H9 (cell line): ENCODE measurements around the gene IGF2BP2. TPM values are rescaled to one million over a fixed set of nuclear protein-coding genes. Genes with fewer than 3 reads are reported as not detected.

Experiments
- DNase-seq: peaks from one replicate; pipeline ENCODE4 v3.0.0-alpha.2; 2017
- H2AFZ ChIP-seq: one replicate; pipeline ENCODE4 v1.6.1; 2013; ENCODE audit warnings: mild to moderate bottlenecking, low read length, control low read depth, moderate library complexity
- H2AK5ac ChIP-seq: 2 replicates; pipeline ENCODE4 v1.6.1; 2013; ENCODE audit warnings: low read length, control low read depth, mixed read lengths; ENCODE audit not compliant: insufficient read length
- H2BK120ac ChIP-seq: one replicate; pipeline ENCODE4 v1.6.1; 2013; ENCODE audit warnings: low read depth, mild to moderate bottlenecking, low read length, control low read depth, inconsistent platforms; ENCODE audit not compliant: poor library complexity, severe bottlenecking
- H2BK12ac ChIP-seq: 2 replicates; pipeline ENCODE4 v1.6.1; 2013; ENCODE audit warnings: low read length, control low read depth, mixed read lengths, low read depth; ENCODE audit not compliant: insufficient read length
- H2BK15ac ChIP-seq: 2 replicates; pipeline ENCODE4 v1.6.1; 2013; ENCODE audit warnings: low read depth, low read length, control low read depth
- H2BK20ac ChIP-seq: one replicate; pipeline ENCODE4 v1.6.1; 2013; ENCODE audit warnings: low read depth, mild to moderate bottlenecking, low read length, control low read depth, inconsistent platforms; ENCODE audit not compliant: poor library complexity, severe bottlenecking
- H2BK5ac ChIP-seq: 2 replicates; pipeline ENCODE4 v1.6.1; 2013; ENCODE audit warnings: low read length, control low read depth, mixed read lengths; ENCODE audit not compliant: insufficient read length
- H3K14ac ChIP-seq: 2 replicates; pipeline ENCODE4 v1.6.1; 2013; ENCODE audit warnings: low read length, control low read depth; ENCODE audit not compliant: insufficient read depth
- H3K18ac ChIP-seq: 2 replicates; pipeline ENCODE4 v1.6.1; 2013; ENCODE audit warnings: low read depth, mild to moderate bottlenecking, mixed read lengths, low read length, control low read depth; ENCODE audit not compliant: insufficient read length
- H3K23ac ChIP-seq: 2 replicates; pipeline ENCODE4 v1.6.1; 2013; ENCODE audit warnings: low read length, control low read depth, mixed read lengths, low read depth; ENCODE audit not compliant: insufficient read length
- H3K23me2 ChIP-seq: 2 replicates; pipeline ENCODE4 v1.6.1; 2013; ENCODE audit warnings: low read depth, mild to moderate bottlenecking, mixed read lengths, low read length, control low read depth; ENCODE audit not compliant: insufficient read length, poor library complexity, severe bottlenecking
- H3K27ac ChIP-seq: 2 replicates; pipeline ENCODE4 v1.5.1; 2013; ENCODE audit warnings: low read length, control low read depth, mixed read lengths, low read depth; ENCODE audit not compliant: insufficient read length
- H3K27me3 ChIP-seq: 2 replicates; pipeline ENCODE4 v1.6.1; 2013; ENCODE audit warnings: low read length, control low read depth, inconsistent platforms; ENCODE audit not compliant: insufficient read depth
- H3K4ac ChIP-seq: 2 replicates; pipeline ENCODE4 v1.6.1; 2013; ENCODE audit warnings: low read depth, mild to moderate bottlenecking, control low read depth, inconsistent platforms, low read length, moderate library complexity
- H3K4me1 ChIP-seq: 2 replicates; pipeline ENCODE4 v1.6.1; 2013; ENCODE audit warnings: low read length, control low read depth, inconsistent platforms; ENCODE audit not compliant: insufficient read depth
- H3K4me2 ChIP-seq: 2 replicates; pipeline ENCODE4 v1.6.1; 2013; ENCODE audit warnings: low read length, control low read depth, mixed read lengths; ENCODE audit not compliant: insufficient read length, insufficient read depth
- H3K56ac ChIP-seq: 2 replicates; pipeline ENCODE4 v1.6.1; 2013; ENCODE audit warnings: low read depth, mild to moderate bottlenecking, mixed read lengths, low read length, control low read depth; ENCODE audit not compliant: insufficient read length
- H3K79me1 ChIP-seq: 2 replicates; pipeline ENCODE4 v1.6.1; 2013; ENCODE audit warnings: low read depth, mild to moderate bottlenecking, moderate library complexity, low read length, control low read depth, inconsistent platforms; ENCODE audit not compliant: insufficient read depth, poor library complexity, severe bottlenecking
- H3K79me2 ChIP-seq: 2 replicates; pipeline ENCODE4 v1.6.1; 2013; ENCODE audit warnings: low read length, control low read depth, inconsistent platforms; ENCODE audit not compliant: insufficient read depth
- H3K9ac ChIP-seq: 2 replicates; pipeline ENCODE4 v1.6.1; 2013; ENCODE audit warnings: low read length, control low read depth, mixed read lengths; ENCODE audit not compliant: insufficient read length; ENCODE audit errors: extremely low read depth
- H3K9me3 ChIP-seq: one replicate; pipeline ENCODE4 v1.6.1; 2013; ENCODE audit warnings: low read depth, low read length, inconsistent platforms; ENCODE audit not compliant: control insufficient read depth
- H3T11ph ChIP-seq: one replicate; pipeline ENCODE4 v1.6.1; 2013; ENCODE audit warnings: mild to moderate bottlenecking, low read length, control low read depth, inconsistent platforms
- H4K20me1 ChIP-seq: one replicate; pipeline ENCODE4 v1.6.1; 2013; ENCODE audit not compliant: control insufficient read depth, insufficient read length, insufficient read depth
- H4K5ac ChIP-seq: 2 replicates; pipeline ENCODE4 v1.6.1; 2013; ENCODE audit warnings: low read depth, mild to moderate bottlenecking, mixed read lengths, low read length, control low read depth; ENCODE audit not compliant: insufficient read length
- H4K8ac ChIP-seq: replicated peaks from 2 replicates; pipeline ENCODE4 v1.6.1; 2013; ENCODE audit warnings: low read length, control low read depth, mixed read lengths, low read depth; ENCODE audit not compliant: insufficient read length
- H4K91ac ChIP-seq: 2 replicates; pipeline ENCODE4 v1.6.1; 2013; ENCODE audit warnings: low read depth, mild to moderate bottlenecking, moderate library complexity, mixed read lengths, low read length, control low read depth; ENCODE audit not compliant: insufficient read length
- H3K27ac Mint-ChIP-seq, 3 experiments: 2 replicates in 2 of 3; 3 replicates in 1 of 3; pipeline ENCODE4 v1.8.0; 2020 to 2021; ENCODE audit warnings: mixed read lengths in 3 of 3, mild to moderate bottlenecking in 1 of 3, moderate library complexity in 1 of 3
- H3K27me3 Mint-ChIP-seq: 2 replicates; pipeline ENCODE4 v1.8.0; 2021; ENCODE audit warnings: low read depth, mild to moderate bottlenecking, moderate library complexity, mixed read lengths
- H3K36me3 Mint-ChIP-seq, 3 experiments: 2 replicates in 2 of 3; 3 replicates in 1 of 3; pipeline ENCODE4 v1.8.0; 2020 to 2021; ENCODE audit warnings: low read depth in 3 of 3, mixed read lengths in 3 of 3; ENCODE audit not compliant: insufficient read depth in 1 of 3
- H3K4me1 Mint-ChIP-seq, 2 experiments: 2 replicates each; pipeline ENCODE4 v1.8.0; 2020; ENCODE audit warnings: mixed read lengths in 2 of 2
- H3K4me3 Mint-ChIP-seq, 2 experiments: 2 replicates in 1 of 2; 3 replicates in 1 of 2; pipeline ENCODE4 v1.8.0; 2020 to 2021; ENCODE audit warnings: mild to moderate bottlenecking in 2 of 2, mixed read lengths in 2 of 2, moderate library complexity in 1 of 2
- H3K9me3 Mint-ChIP-seq, 2 experiments: 2 replicates in 1 of 2; 3 replicates in 1 of 2; pipeline ENCODE4 v1.8.0; 2020; ENCODE audit warnings: mild to moderate bottlenecking in 2 of 2, mixed read lengths in 2 of 2, moderate library complexity in 1 of 2
- WGBS: extraction: QIAGEN DNeasy Blood & Tissue Kit; methylation state at CpG from one replicate; pipeline ENCODE4 v1.1.7; 2013; ENCODE audit warnings: missing lambda C conversion rate, low lambda C conversion rate, mixed read lengths; ENCODE audit not compliant: insufficient read length; ENCODE audit errors: extremely low coverage; 5-methylcytosine and 5-hydroxymethylcytosine counted together
- total RNA-seq: library from RNA; stranded (reverse); gene quantifications from 2 replicates; pipeline ENCODE4 v1.2.1, GENCODE V29; 2021
- TF ChIP-seq, protein P1 (sequence below): fragments of 200-600 bp; sonication (generic); conservative IDR thresholded peaks from 3 replicates; pipeline ENCODE4 v1.8.0; 2021; ENCODE audit warnings: antibody characterized with exemption, mild to moderate bottlenecking

IGF2BP2 gene
- total RNA-seq, 1 experiment from 2014 or later, result 130 TPM

DNA sequence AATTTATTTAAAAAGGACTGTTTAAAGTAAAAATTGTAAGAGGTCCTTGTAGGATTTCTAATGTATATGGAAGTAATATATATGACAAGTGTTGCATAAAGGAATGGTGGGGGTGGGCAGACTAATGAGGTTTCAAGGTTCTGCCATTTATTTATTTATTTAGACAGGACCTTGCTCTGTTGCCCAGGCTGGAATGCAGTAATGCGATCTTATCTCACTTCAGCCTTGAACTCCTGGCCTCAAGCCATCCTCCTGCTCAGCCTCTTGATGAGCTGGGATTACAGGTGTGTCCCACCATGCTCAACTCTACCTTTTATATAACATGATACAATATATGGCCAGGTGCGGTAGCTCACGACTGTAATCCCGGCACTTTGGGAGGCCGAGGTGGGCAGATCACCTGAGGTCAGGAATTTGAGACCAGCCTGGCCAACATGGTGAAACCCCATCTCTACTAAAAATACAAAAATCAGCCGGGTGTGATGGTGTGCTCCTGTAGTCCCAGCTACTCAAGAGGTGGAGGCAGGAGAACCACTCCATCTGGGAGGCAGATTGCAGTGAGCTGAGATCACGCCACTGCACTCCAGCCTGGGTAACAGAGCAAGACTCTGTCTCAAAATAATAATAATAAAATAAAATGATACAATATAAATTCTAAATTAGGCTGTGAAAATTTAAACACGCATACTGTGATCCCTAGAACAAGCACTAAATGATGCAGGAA is 33.8 kb upstream of the IGF2BP2 start:
- Mint-ChIP-seq H3K27ac (no peak overlapping the region), H3K4me3 (no peak overlapping the region), H3K9me3 (peaks cover 16 to 19% of the 10 kb centered on the region in 2 experiments), H3K27me3 (no peaks in the 10 kb centered on the region; the same call in none of the 2 replicates), H3K4me1 (no peaks in the 10 kb centered on the region), H3K36me3 (peaks cover 0 to 15% (median 2%) of the 10 kb centered on the region in 3 experiments; a peak in 3 of 7 replicates)
- H3K9ac ChIP-seq, result no peak overlapping the region
- no peak overlapping the region for H4K91ac ChIP-seq
- H3K27ac ChIP-seq, result no peak overlapping the region
- H2AFZ ChIP-seq, result no peak overlapping the region
- H3K23me2 ChIP-seq, result no peaks in the 10 kb centered on the region
- H3K79me2 ChIP-seq, result no peaks in the 10 kb centered on the region
- no peak overlapping the region for H2BK12ac ChIP-seq
- no peak overlapping the region for H3K4me2 ChIP-seq
- H2BK5ac ChIP-seq, result no peak overlapping the region
- H3K18ac ChIP-seq, result no peak overlapping the region
- no peak for DNase-seq
- no peak overlapping the region for H2BK120ac ChIP-seq
- H3K23ac ChIP-seq, result no peak overlapping the region
- no peaks in the 10 kb centered on the region for H3K27me3 ChIP-seq
- no peak overlapping the region for H2AK5ac ChIP-seq
- no peak overlapping the region for H3K4ac ChIP-seq
- H4K20me1 ChIP-seq, result no peaks in the 10 kb centered on the region
- no peaks in the 10 kb centered on the region for H3K9me3 ChIP-seq
- no CpG with 5 or more reads among the region's 8 CpGs for WGBS
- no peaks in the 10 kb centered on the region for H3K79me1 ChIP-seq
- no peak overlapping the region for H4K8ac ChIP-seq
- H3T11ph ChIP-seq, result no peak overlapping the region
- H4K5ac ChIP-seq, result no peak overlapping the region
- H3K14ac ChIP-seq, result no peak overlapping the region
- H2BK20ac ChIP-seq, result no peak overlapping the region
- TF ChIP-seq, protein P1, sequence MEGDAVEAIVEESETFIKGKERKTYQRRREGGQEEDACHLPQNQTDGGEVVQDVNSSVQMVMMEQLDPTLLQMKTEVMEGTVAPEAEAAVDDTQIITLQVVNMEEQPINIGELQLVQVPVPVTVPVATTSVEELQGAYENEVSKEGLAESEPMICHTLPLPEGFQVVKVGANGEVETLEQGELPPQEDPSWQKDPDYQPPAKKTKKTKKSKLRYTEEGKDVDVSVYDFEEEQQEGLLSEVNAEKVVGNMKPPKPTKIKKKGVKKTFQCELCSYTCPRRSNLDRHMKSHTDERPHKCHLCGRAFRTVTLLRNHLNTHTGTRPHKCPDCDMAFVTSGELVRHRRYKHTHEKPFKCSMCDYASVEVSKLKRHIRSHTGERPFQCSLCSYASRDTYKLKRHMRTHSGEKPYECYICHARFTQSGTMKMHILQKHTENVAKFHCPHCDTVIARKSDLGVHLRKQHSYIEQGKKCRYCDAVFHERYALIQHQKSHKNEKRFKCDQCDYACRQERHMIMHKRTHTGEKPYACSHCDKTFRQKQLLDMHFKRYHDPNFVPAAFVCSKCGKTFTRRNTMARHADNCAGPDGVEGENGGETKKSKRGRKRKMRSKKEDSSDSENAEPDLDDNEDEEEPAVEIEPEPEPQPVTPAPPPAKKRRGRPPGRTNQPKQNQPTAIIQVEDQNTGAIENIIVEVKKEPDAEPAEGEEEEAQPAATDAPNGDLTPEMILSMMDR, result no peak
- no peak overlapping the region for H3K56ac ChIP-seq
- H3K4me1 ChIP-seq, result no peaks in the 10 kb centered on the region
- H2BK15ac ChIP-seq, result no peak overlapping the region
